ENCODE data around the gene BANF2. TPM values are rescaled to one million over a fixed set of nuclear protein-coding genes. Genes with fewer than 3 reads are reported as not detected.

Gene BANF2
- total and polyA plus RNA-seq, 2 experiments from 2014 or later = not detected

GRCh38 chr20:17709361-17710293, 9.9 kb downstream of the BANF2 start:
- Mint-ChIP-seq H3K27ac (no peak overlapping the region), H3K9me3 (no peaks in the 10 kb centered on the region), H3K4me3 (no peak overlapping the region), H3K27me3 (ENCODE audit: insufficient read depth, low read depth, poor library complexity) (peaks cover 6% of the 10 kb centered on the region), H3K4me1 (peaks cover 14% of the 10 kb centered on the region), H3K36me3 (ENCODE audit: low read depth) (no peaks in the 10 kb centered on the region)
- H2AFZ ChIP-seq = peak overlapping the region; percentile 97
- ATAC-seq (peak; percentile 32), DNase-seq (ENCODE audit: low spot score) (no peak)
- no peak for TF ChIP-seq REST (IDR thresholded peaks at IDR 0.05; ENCODE audit: unreplicated experiment)
- TF ChIP-seq EZH2 (IDR thresholded peaks at IDR 0.05; ENCODE audit: low read depth, unreplicated experiment) = no peak
- no peak for TF ChIP-seq ETS1 (IDR thresholded peaks at IDR 0.05)
- TF ChIP-seq ZNF114 (CRISPR knock-in tag; IDR thresholded peaks at IDR 0.05) = no peak
- no peak for TF ChIP-seq NANOG (IDR thresholded peaks at IDR 0.05; ENCODE audit: borderline replicate concordance)
- TF ChIP-seq STAT1 (IDR thresholded peaks at IDR 0.05; ENCODE audit: unreplicated experiment) = no peak
- no peak for TF ChIP-seq CTCF (conservative IDR thresholded peaks at IDR 0.05; ENCODE audit: low read depth in 2 of 2)
- no peak for TF ChIP-seq CREB1 (CRISPR knock-in tag; IDR thresholded peaks at IDR 0.05; ENCODE audit: low read depth)
- TF ChIP-seq POLR2AphosphoS5 (IDR thresholded peaks at IDR 0.05; ENCODE audit: low read depth) = no peak
- TF ChIP-seq, protein P1, sequence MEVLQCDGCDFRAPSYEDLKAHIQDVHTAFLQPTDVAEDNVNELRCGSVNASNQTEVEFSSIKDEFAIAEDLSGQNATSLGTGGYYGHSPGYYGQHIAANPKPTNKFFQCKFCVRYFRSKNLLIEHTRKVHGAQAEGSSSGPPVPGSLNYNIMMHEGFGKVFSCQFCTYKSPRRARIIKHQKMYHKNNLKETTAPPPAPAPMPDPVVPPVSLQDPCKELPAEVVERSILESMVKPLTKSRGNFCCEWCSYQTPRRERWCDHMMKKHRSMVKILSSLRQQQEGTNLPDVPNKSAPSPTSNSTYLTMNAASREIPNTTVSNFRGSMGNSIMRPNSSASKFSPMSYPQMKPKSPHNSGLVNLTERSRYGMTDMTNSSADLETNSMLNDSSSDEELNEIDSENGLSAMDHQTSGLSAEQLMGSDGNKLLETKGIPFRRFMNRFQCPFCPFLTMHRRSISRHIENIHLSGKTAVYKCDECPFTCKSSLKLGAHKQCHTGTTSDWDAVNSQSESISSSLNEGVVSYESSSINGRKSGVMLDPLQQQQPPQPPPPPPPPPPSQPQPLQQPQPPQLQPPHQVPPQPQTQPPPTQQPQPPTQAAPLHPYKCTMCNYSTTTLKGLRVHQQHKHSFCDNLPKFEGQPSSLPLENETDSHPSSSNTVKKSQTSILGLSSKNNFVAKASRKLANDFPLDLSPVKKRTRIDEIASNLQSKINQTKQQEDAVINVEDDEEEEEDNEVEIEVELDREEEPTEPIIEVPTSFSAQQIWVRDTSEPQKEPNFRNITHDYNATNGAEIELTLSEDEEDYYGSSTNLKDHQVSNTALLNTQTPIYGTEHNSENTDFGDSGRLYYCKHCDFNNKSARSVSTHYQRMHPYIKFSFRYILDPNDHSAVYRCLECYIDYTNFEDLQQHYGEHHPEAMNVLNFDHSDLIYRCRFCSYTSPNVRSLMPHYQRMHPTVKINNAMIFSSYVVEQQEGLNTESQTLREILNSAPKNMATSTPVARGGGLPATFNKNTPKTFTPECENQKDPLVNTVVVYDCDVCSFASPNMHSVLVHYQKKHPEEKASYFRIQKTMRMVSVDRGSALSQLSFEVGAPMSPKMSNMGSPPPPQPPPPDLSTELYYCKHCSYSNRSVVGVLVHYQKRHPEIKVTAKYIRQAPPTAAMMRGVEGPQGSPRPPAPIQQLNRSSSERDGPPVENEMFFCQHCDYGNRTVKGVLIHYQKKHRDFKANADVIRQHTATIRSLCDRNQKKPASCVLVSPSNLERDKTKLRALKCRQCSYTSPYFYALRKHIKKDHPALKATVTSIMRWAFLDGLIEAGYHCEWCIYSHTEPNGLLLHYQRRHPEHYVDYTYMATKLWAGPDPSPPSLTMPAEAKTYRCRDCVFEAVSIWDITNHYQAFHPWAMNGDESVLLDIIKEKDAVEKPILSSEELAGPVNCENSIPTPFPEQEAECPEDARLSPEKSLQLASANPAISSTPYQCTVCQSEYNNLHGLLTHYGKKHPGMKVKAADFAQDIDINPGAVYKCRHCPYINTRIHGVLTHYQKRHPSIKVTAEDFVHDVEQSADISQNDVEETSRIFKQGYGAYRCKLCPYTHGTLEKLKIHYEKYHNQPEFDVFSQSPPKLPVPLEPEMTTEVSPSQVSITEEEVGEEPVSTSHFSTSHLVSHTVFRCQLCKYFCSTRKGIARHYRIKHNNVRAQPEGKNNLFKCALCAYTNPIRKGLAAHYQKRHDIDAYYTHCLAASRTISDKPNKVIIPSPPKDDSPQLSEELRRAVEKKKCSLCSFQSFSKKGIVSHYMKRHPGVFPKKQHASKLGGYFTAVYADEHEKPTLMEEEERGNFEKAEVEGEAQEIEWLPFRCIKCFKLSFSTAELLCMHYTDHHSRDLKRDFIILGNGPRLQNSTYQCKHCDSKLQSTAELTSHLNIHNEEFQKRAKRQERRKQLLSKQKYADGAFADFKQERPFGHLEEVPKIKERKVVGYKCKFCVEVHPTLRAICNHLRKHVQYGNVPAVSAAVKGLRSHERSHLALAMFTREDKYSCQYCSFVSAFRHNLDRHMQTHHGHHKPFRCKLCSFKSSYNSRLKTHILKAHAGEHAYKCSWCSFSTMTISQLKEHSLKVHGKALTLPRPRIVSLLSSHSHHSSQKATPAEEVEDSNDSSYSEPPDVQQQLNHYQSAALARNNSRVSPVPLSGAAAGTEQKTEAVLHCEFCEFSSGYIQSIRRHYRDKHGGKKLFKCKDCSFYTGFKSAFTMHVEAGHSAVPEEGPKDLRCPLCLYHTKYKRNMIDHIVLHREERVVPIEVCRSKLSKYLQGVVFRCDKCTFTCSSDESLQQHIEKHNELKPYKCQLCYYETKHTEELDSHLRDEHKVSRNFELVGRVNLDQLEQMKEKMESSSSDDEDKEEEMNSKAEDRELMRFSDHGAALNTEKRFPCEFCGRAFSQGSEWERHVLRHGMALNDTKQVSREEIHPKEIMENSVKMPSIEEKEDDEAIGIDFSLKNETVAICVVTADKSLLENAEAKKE (CRISPR knock-in tag; IDR thresholded peaks at IDR 0.05) = no peak
- TF ChIP-seq JUNB (IDR thresholded peaks at IDR 0.05; ENCODE audit: unreplicated experiment) = no peak
- no peak for TF ChIP-seq ZNF331 (CRISPR knock-in tag; IDR thresholded peaks at IDR 0.05; ENCODE audit: low read depth)
- TF ChIP-seq EZH2phosphoT487 (IDR thresholded peaks at IDR 0.05; ENCODE audit: unreplicated experiment) = no peak
- no peaks in the 10 kb centered on the region for H3K36me3 ChIP-seq (ENCODE audit: insufficient read depth)
- no peaks in the 10 kb centered on the region for H3K27me3 ChIP-seq (ENCODE audit: insufficient read depth)
- H3K4me3 ChIP-seq = no peak overlapping the region
- H3F3A ChIP-seq (replicated peaks; ENCODE audit: low read depth) = no peaks in the 10 kb centered on the region
- no peaks in the 10 kb centered on the region for H3K79me2 ChIP-seq (replicated peaks; ENCODE audit: insufficient read depth)
- no peak overlapping the region for H3K4me2 ChIP-seq
- no peaks in the 10 kb centered on the region for H3K9me2 ChIP-seq (ENCODE audit: insufficient read depth)
- no peak overlapping the region for H3K27ac ChIP-seq (ENCODE audit: low read depth)
- peaks cover 9% of the 10 kb centered on the region; the same call in 1 of the 2 replicates for H3K4me1 ChIP-seq (ENCODE audit: insufficient read depth)
- H4K20me1 ChIP-seq (replicated peaks; ENCODE audit: insufficient read depth) = no peaks in the 10 kb centered on the region
